OCI-LY7 (cell line): ENCODE results near the gene SETD1A.

Source experiments
- CTCF ChIP-seq: fragments of 200-600 bp; sonication (generic); conservative IDR thresholded peaks from 2 replicates; pipeline ENCODE4 v1.5.1; 2014; ENCODE audit warnings: mild to moderate bottlenecking, antibody characterized with exemption, low read length, moderate library complexity, mixed read lengths
- EZH2phosphoT487 ChIP-seq: fragments of 200-600 bp; sonication (generic); IDR thresholded peaks from 2 replicates; pipeline ENCODE4 v1.6.1; 2018; ENCODE audit warnings: low read depth, borderline replicate concordance, mild to moderate bottlenecking, mixed run types, antibody characterized with exemption, low read length, moderate library complexity, mixed read lengths

- TF ChIP-seq CTCF (no peak), EZH2phosphoT487 (no peak)
Measured at GRCh38 chr16:30983898-30984610, 26.5 kb downstream of the SETD1A start.
